TTC549 (cell line): ENCODE measurements around the gene TANGO6.
A peak's percentile ranks its signal among the peaks of the same experiment; 100 is the strongest.
"Not testable (repeated sequence)": the region's sequence is repeated elsewhere in the genome, so short reads cannot be mapped to it uniquely, and the experiment has no call there.

Source experiments
- FAIRE-seq: peaks from 2 replicates; lab custom pipeline; 2012; peaks lifted over from hg19 to GRCh38; lab: Jason Lieb, UNC

The TANGO6 gene

GRCh38 chr16:68843482-68844210 is at the start of gene TANGO6:
Gene TANGO6, plus strand, starts transcription at chr16:68843531. Its CDS starts 87 bp downstream, at chr16:68843618.
- FAIRE-seq, result no peak

- FAIRE-seq, result no peak
These were observed 44.9 kb upstream of the TANGO6 start for GRCh38 chr16:68798398-68798797.

GRCh38 chr16:68800257-68800875 is 43.0 kb upstream of the TANGO6 start:
- peak; percentile 52 for FAIRE-seq

DNA sequence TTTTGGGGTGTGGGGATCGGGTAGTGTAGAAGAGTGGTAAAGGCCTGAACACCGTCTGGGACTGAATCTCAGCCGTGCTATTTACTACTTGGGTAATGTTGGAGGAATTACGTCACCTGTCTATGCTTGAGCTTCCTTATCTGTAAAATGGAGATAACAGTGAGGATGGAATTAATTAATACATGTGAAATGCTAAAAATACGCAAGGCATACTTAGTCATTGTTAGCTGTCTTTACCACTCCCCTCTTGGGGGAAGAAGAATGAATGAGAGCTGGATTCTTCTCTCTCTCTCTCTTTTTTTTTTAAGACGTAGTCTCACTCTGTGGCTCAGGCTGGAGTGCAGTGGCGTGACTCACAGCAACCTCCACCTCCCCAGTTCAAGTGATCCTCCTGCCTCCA is 41.1 kb upstream of the TANGO6 start:
- FAIRE-seq, result no peak

DNA sequence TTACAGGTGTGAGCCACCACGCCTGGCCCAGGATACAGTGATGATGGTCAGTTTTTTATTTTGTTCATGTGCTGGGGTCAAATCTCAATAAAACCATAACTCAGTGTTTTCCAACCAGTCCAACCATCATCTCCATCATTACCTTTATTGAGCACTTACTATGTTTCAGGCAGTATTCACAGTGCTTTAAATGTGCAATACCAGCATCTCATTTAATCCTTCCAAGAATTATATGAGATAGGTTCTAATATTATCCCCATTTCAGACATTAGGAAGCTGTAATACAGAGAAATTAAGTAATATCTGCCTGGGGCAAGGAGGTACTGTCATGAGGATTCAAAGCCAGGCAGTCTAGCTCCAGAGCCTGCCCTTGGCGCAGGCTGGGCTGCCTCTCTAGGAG is 36.9 kb upstream of the TANGO6 start:
- no peak for FAIRE-seq

GRCh38 chr16:68806981-68807380 is 36.4 kb upstream of the TANGO6 start:
- no peak for FAIRE-seq

GRCh38 chr16:68814516-68814915 is 28.8 kb upstream of the TANGO6 start:
- FAIRE-seq, result no peak

GRCh38 chr16:68823401-68824135 is 19.8 kb upstream of the TANGO6 start:
- FAIRE-seq, result no peak

- no peak for FAIRE-seq
These were observed 17.9 kb upstream of the TANGO6 start for GRCh38 chr16:68825427-68825826.

DNA sequence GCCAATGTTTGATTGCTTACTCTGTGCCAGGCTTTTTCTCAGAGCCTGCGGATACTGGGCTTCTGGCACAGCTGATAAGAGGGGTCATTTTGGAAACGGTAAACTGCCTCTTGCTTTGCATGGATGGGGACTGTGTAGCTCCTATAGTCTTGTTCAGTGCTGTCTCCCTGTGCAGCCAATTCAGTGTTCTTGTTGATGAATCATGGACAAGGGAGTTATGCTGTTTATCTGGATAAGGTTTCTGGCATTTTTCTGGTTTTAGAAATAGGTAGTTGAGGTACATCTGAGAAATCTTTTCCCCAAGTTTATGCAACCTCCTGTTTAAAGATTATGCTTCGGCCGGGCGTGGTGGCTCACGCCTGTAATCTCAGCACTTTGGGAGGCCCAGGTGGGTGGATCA is 16.7 kb upstream of the TANGO6 start:
- FAIRE-seq, result no peak

DNA sequence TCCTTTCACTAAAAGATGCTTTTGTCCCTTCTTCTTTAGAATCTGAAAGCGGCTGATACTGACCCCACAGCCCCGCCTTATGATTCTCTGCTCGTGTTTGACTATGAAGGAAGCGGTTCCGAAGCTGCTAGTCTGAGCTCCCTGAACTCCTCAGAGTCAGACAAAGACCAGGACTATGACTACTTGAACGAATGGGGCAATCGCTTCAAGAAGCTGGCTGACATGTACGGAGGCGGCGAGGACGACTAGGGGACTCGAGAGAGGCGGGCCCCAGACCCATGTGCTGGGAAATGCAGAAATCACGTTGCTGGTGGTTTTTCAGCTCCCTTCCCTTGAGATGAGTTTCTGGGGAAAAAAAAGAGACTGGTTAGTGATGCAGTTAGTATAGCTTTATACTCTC is 10.1 kb upstream of the TANGO6 start:
- FAIRE-seq, result no peak

DNA sequence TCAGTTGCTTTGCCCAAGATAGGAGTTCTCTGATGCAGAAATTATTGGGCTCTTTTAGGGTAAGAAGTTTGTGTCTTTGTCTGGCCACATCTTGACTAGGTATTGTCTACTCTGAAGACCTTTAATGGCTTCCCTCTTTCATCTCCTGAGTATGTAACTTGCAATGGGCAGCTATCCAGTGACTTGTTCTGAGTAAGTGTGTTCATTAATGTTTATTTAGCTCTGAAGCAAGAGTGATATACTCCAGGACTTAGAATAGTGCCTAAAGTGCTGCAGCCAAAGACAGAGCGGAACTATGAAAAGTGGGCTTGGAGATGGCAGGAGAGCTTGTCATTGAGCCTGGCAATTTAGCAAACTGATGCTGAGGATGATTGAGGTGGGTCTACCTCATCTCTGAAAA is 8.8 kb upstream of the TANGO6 start:
- no peak for FAIRE-seq

- no peak for FAIRE-seq
These were observed 7.4 kb upstream of the TANGO6 start for GRCh38 chr16:68835970-68836369.

GRCh38 chr16:68839831-68840230 is 3.5 kb upstream of the TANGO6 start:
- no peak for FAIRE-seq

- FAIRE-seq, result not testable (repeated sequence)
These were observed 308 bp upstream of the TANGO6 start for GRCh38 chr16:68842964-68843481.

DNA sequence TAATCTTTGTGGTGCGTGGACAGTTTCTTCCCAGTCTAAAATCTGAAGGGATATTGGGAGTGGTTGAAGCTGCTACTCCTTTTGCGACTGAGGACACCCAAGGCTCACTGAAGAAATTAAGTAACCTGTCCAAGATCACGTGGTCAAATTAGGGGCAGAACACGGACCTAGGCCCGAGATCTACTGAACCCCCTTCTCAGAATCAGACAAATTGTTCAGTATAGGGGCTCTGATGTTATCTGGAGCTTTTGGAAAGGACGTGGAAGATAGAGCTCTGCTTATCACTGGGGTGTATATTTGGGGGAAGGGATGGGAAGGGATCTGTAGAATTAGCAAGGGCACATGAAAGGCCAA is 857 bp downstream of the TANGO6 start:
- FAIRE-seq, result no peak

DNA sequence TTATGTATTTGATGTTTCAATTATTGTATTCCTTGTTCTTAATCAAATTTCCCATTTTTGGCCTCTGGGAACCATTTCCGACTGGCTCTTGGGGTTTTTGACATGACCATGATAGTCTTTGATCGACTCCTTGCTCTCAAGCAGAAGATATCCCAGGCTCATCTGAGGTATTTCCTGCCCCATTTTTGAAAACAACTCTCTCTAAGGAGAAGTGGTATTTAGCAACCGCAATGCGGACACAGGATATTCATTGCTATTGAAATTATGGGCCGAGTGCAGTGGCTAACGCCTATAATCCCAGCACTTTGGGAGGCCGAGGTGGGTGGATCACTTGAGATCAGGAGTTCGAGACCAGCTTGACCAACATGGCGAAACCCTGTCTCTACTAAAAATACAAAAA is 5.5 kb downstream of the TANGO6 start:
- FAIRE-seq, result no peak

DNA sequence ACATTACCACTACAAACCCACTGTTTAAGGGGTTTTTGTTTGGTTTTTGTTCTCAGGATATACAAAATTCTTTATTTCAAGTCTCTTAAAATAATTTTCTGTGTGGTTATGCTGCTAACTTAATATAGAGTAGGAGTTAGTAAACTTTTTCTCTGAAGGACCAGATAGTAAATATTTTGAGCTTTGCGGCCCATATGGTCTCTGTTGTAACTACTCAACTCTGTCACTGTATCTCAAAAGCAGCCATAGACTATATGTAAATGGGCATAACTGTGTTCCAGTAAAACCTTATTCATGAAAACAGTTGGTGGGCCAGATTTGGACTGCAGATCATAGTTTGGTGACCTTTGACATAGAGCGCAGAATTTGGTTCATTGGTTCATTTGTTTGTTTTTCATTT is 7.2 kb downstream of the TANGO6 start:
- no peak for FAIRE-seq

DNA sequence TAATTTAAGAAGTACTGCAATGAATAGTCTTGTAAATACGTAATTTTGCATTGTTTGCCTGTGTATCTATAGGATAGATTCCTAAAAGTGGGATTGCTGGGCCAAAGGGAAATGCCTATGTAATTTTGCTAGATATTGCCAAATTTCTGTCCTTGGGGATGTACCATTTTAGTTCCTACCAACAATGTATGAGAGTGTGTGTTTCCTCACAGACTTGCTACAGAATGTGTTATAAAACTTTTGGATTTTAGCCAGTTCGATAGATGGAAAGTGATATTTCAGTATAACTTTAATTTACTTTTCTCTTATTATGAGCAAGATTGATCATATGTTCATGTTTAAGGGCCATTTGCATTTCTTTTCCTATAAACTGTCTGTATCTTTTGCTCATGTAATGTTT is 8.3 kb downstream of the TANGO6 start:
- FAIRE-seq, result no peak

- no peak for FAIRE-seq
These were observed 14.1 kb downstream of the TANGO6 start for GRCh38 chr16:68857479-68857878.

DNA sequence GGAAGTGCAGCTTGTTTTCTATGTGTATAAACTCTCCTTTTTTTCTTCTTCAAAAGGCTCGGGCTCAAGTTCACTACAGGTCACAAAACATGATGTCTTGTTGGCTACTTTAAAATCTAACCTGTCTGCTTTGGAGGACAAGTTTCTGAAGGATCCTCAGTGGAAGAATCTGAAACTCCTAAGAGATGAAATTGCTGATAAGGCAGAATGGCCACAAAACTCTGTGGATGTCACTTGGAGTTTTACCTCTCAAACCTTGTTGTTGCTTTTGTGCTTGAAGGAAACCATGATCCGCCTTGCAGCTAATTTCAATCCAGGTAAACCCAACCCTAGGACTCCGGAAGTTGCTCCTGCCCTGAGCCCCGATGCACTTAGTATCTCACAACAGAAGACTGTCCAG is 16.5 kb downstream of the TANGO6 start:
- FAIRE-seq, result no peak

GRCh38 chr16:68860978-68861892 is 17.9 kb downstream of the TANGO6 start:
- FAIRE-seq, result no peak
